ENCODE data around the gene FREM1. TPM values are rescaled to one million over a fixed set of nuclear protein-coding genes. Genes with fewer than 3 reads are reported as not detected.

The FREM1 gene
- total RNA-seq, 1 donor from 2014 or later: 4.3 TPM

DNA sequence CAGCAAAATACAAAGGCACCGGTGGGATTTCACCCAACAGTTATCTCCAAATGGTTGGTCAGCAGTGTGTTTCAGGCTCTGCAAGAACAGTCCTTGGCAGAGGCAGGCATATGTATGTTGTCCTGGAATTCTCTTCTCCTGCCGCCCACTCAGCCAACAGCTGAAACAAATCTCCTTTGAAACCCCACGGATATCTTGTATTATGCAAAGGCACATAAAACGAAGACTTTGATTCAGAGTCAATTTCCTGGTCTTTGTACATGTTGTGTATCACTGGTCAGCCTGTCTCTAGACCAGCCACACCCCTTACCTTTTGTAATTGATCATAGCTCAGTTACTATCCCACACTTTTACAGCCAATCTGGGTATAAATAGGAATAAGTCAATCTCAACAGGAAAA lies 29.2 kb downstream of the FREM1 start:
- Histone ChIP-seq H3K4me3 (no peak overlapping the region), H3K27ac (no peak overlapping the region), H3K27me3 (ENCODE audit: low read depth) (no peaks in the 10 kb centered on the region), H3K4me1 (no peaks in the 10 kb centered on the region), H3K36me3 (no peaks in the 10 kb centered on the region), H3K9me3 (no peaks in the 10 kb centered on the region)
- intact Hi-C loops (cut with DNase I): no loop called here
- ATAC-seq (no peak), DNase-seq (no peak)
- no peak for TF ChIP-seq CTCF (IDR thresholded peaks at IDR 0.05)

DNA sequence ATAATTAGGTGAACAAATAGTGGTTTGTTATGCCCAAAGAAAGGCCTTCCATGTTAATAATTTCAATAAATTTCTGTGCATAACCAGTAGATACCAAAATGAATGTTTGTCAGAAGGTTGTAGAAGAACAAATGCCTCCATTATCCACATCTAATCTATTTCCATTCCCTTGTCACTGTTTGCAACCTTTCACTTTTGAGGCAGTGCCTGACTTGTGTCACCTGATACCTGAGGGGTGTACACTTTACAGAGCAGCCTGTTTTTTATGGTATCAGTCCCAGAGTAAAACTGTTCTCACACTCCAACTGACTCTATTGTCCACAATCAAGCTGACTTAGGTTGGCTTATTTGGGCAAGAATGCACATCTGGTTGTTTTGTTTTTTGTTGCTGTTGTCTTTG lies 40.1 kb downstream of the FREM1 start:
- H3K27ac ChIP-seq: no peak overlapping the region
- no peak overlapping the region for H3K4me3 ChIP-seq
- intact Hi-C loops (cut with DNase I): no loop called here
- ATAC-seq: no peak
- H3K27me3 ChIP-seq (ENCODE audit: low read depth): no peaks in the 10 kb centered on the region
- no peaks in the 10 kb centered on the region for H3K4me1 ChIP-seq
- no peaks in the 10 kb centered on the region for H3K36me3 ChIP-seq
- no peak for TF ChIP-seq CTCF (IDR thresholded peaks at IDR 0.05)
- H3K9me3 ChIP-seq: no peaks in the 10 kb centered on the region
- DNase-seq: no peak

- ATAC-seq (no peak), DNase-seq (no peak)
- Histone ChIP-seq H3K27ac (no peak overlapping the region), H3K27me3 (ENCODE audit: low read depth) (no peaks in the 10 kb centered on the region), H3K9me3 (no peaks in the 10 kb centered on the region), H3K4me3 (no peak overlapping the region), H3K4me1 (no peaks in the 10 kb centered on the region), H3K36me3 (no peaks in the 10 kb centered on the region)
- intact Hi-C loops (cut with DNase I): no loop called here
- no peak for TF ChIP-seq CTCF (IDR thresholded peaks at IDR 0.05)
Measured at GRCh38 chr9:14869671-14870070, 40.6 kb downstream of the FREM1 start.

DNA sequence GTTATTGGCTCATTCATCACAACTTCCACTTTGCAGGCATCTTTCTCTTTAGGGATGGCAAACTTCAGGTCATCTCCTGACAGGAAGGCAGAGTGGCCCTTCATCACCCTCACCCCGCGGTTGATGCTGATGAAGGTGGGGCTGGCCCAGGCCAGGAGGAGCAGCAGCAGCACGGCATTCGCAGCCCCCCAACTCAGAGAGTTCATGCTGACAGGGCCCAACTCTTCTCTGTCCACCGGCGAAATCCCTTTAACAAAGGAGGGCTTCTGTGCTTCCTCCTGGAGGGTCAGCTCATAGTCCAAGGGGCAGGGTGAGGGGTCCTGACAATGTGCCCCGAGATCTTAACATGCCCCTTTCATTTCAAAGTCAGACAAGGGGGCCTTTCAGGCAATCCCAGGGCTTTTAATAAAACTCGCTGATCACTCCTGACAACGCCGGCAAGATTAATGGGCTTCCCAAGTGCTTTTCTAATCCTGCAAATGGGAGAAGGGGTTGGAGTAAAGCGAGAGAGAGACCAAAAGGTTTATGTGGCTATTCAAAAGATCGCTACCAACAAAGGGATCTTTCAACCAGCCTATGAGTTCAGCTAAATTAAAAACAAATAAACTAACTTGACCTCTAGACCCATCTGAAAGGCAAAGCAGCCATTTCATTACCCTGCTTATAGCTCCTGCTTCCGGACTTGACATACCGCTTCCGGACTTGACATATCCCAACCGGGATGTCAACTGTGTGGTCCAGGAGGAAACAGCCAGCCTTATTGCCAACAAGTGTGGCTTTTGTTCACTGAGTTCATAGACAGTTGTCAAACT lies 41.2 kb downstream of the FREM1 start:
- Histone ChIP-seq H3K4me3 (no peak overlapping the region), H3K27me3 (ENCODE audit: low read depth) (no peaks in the 10 kb centered on the region), H3K36me3 (no peaks in the 10 kb centered on the region), H3K4me1 (no peaks in the 10 kb centered on the region), H3K27ac (no peak overlapping the region), H3K9me3 (no peaks in the 10 kb centered on the region)
- ATAC-seq: no peak
- no peak for DNase-seq
- intact Hi-C loops (cut with DNase I): no loop called here
- TF ChIP-seq CTCF (IDR thresholded peaks at IDR 0.05): no peak

DNA sequence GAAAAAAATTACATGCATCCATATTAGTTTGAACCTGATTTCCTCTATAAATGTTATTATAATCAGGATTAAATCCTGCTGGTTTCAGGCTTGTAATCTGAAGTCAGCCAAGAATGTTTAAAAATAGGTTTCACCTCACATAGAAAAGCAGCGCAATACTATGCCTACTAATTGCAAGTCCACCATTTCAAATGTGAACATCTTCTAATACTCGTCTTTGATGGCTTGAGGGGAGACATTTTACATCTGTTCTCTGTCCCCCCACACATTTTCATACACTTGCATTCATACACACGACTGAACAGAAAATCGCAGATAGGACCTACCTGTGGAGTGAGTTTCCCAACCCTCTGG lies 41.8 kb downstream of the FREM1 start:
- no peak for ATAC-seq
- H3K36me3 ChIP-seq: no peaks in the 10 kb centered on the region
- H3K4me1 ChIP-seq: no peaks in the 10 kb centered on the region
- no peaks in the 10 kb centered on the region for H3K9me3 ChIP-seq
- DNase-seq: no peak
- no peaks in the 10 kb centered on the region for H3K27me3 ChIP-seq (ENCODE audit: low read depth)
- intact Hi-C loops (cut with DNase I): no loop called here
- no peak for TF ChIP-seq CTCF (IDR thresholded peaks at IDR 0.05)
- H3K27ac ChIP-seq: no peak overlapping the region
- no peak overlapping the region for H3K4me3 ChIP-seq

Measured in lower lobe of right lung (tissue), 2 donors.